ENCODE results near the gene CIDEB.

CIDEB gene

DNA sequence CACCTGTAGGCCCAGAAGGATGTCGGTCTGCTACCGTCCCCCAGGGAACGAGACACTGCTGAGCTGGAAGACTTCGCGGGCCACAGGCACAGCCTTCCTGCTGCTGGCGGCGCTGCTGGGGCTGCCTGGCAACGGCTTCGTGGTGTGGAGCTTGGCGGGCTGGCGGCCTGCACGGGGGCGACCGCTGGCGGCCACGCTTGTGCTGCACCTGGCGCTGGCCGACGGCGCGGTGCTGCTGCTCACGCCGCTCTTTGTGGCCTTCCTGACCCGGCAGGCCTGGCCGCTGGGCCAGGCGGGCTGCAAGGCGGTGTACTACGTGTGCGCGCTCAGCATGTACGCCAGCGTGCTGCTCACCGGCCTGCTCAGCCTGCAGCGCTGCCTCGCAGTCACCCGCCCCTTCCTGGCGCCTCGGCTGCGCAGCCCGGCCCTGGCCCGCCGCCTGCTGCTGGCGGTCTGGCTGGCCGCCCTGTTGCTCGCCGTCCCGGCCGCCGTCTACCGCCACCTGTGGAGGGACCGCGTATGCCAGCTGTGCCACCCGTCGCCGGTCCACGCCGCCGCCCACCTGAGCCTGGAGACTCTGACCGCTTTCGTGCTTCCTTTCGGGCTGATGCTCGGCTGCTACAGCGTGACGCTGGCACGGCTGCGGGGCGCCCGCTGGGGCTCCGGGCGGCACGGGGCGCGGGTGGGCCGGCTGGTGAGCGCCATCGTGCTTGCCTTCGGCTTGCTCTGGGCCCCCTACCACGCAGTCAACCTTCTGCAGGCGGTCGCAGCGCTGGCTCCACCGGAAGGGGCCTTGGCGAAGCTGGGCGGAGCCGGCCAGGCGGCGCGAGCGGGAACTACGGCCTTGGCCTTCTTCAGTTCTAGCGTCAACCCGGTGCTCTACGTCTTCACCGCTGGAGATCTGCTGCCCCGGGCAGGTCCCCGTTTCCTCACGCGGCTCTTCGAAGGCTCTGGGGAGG, 3.1 kb upstream of the CIDEB start, which contains the start of gene LTB4R:
Gene LTB4R, plus strand, starts transcription at position 857 of the 959 bp plus-strand sequence. CDS start 4,150 bp downstream, outside the sequence.
- H3K4me2 ChIP-seq (ENCODE audit: low read depth, low read length, poor library complexity, severe bottlenecking) = peak within 1 kb of the TSS; percentile 44
- no peaks in the 10 kb centered on the region for H3K79me2 ChIP-seq (ENCODE audit: insufficient read depth, low read length)
- H3K27ac ChIP-seq (ENCODE audit: low read depth, low read length) = peak within 1 kb of the TSS; percentile 51
- TF ChIP-seq, protein P1, sequence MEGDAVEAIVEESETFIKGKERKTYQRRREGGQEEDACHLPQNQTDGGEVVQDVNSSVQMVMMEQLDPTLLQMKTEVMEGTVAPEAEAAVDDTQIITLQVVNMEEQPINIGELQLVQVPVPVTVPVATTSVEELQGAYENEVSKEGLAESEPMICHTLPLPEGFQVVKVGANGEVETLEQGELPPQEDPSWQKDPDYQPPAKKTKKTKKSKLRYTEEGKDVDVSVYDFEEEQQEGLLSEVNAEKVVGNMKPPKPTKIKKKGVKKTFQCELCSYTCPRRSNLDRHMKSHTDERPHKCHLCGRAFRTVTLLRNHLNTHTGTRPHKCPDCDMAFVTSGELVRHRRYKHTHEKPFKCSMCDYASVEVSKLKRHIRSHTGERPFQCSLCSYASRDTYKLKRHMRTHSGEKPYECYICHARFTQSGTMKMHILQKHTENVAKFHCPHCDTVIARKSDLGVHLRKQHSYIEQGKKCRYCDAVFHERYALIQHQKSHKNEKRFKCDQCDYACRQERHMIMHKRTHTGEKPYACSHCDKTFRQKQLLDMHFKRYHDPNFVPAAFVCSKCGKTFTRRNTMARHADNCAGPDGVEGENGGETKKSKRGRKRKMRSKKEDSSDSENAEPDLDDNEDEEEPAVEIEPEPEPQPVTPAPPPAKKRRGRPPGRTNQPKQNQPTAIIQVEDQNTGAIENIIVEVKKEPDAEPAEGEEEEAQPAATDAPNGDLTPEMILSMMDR (IDR thresholded peaks at IDR 0.05; ENCODE audit: insufficient read depth, low read length, poor library complexity, severe bottlenecking) = no peak
- no peak for TF ChIP-seq EZH2phosphoT487 (conservative IDR thresholded peaks at IDR 0.05; ENCODE audit: low read length)
- H3K9me3 ChIP-seq (ENCODE audit: insufficient read depth, low read length) = no peaks in the 10 kb centered on the region
- peak within 1 kb of the TSS; percentile 23 for H3K4me3 ChIP-seq (ENCODE audit: insufficient read depth, low read length, poor library complexity, severe bottlenecking)
- peak within 1 kb of the TSS; percentile 44 for H3K9ac ChIP-seq (ENCODE audit: low read length)
- H4K20me1 ChIP-seq (ENCODE audit: low read depth, low read length) = no peaks in the 10 kb centered on the region
- H2AFZ ChIP-seq (ENCODE audit: low read depth, low read length, severe bottlenecking) = peak within 1 kb of the TSS; percentile 10
- no peaks in the 10 kb centered on the region for H3K36me3 ChIP-seq (ENCODE audit: low read length)
- H3F3A ChIP-seq (ENCODE audit: insufficient read depth) = no peaks in the 10 kb centered on the region
- H3K9me2 ChIP-seq (replicated peaks; ENCODE audit: insufficient read depth, low read length) = no peaks in the 10 kb centered on the region
- no peaks in the 10 kb centered on the region for H3K27me3 ChIP-seq (ENCODE audit: low read length)

DNA sequence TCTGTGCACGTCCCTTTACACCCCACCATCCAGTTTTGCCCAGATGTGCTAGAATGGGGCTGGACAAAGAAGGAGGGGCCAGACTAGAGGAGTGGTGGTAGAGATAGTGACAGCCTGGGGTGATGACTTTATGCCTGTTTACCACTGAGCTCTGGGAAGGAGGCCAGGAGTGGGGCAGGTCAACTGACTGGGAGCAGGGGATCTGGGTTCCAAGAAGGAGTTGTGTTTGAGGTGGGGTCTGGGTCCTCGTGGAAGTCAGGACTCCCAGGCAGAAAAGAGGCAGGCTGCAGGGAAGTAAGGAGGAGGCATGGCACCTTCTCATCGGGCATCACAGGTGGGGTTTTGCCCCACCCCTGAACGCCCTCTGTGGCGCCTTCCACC, 2.5 kb upstream of the CIDEB start:
- Histone ChIP-seq H4K20me1 (ENCODE audit: low read depth, low read length) (no peaks in the 10 kb centered on the region), H3K27ac (ENCODE audit: low read depth, low read length) (peak overlapping the region; percentile 51), H3K9me3 (ENCODE audit: insufficient read depth, low read length) (no peaks in the 10 kb centered on the region), H3F3A (ENCODE audit: insufficient read depth) (no peaks in the 10 kb centered on the region), H3K4me3 (ENCODE audit: insufficient read depth, low read length, poor library complexity, severe bottlenecking) (no peak overlapping the region), H3K36me3 (ENCODE audit: low read length) (no peaks in the 10 kb centered on the region), H3K79me2 (ENCODE audit: insufficient read depth, low read length) (no peaks in the 10 kb centered on the region), H2AFZ (ENCODE audit: low read depth, low read length, severe bottlenecking) (no peak overlapping the region), H3K9me2 (replicated peaks; ENCODE audit: insufficient read depth, low read length) (no peaks in the 10 kb centered on the region), H3K9ac (ENCODE audit: low read length) (peak overlapping the region; percentile 44), H3K4me2 (ENCODE audit: low read depth, low read length, poor library complexity, severe bottlenecking) (peak overlapping the region; percentile 44), H3K27me3 (ENCODE audit: low read length) (no peaks in the 10 kb centered on the region)
- no peak for TF ChIP-seq EZH2phosphoT487 (conservative IDR thresholded peaks at IDR 0.05; ENCODE audit: low read length)
- TF ChIP-seq, protein P1 (IDR thresholded peaks at IDR 0.05; ENCODE audit: insufficient read depth, low read length, poor library complexity, severe bottlenecking) = no peak

DNA sequence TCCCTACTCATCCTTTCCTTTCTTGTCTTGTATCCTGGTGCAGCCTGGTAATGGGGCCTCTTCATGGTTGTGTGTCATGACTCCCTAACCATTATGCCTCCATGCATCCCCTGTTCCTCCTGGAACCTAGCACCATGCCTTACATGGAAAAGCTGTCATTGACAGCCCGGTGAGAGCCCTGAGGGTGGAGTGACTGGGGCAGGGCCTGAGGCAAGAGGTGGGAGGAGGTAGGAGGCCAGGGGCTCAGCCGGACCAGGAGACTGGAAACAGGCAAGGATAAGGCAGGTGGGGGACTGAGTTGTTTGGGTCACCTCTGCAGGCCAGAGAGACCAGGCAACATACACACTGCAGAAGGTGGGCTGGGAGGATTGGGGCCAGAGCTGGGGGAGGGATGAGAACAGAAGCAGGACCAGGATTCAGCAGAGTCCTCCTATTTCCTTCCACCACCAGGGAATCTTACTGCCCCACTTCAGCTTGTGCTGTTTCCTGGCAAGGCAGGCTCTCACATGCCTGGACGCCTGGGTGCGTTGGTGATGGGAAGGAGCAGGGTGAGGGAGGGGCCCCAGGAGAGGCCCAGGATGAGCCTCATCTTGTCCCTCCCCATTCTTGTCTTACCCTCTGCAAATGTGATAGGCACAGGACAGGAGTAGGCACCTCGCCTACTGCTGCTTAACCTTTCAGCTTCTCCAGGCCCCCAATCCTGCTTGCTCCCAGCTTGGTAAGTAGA, 1.9 kb upstream of the CIDEB start, which contains the start of gene LTB4R2:
Gene LTB4R2, plus strand, starts transcription at position 603 of the 727 bp plus-strand sequence. CDS start 525 bp downstream, outside the sequence.
- no peak for TF ChIP-seq EZH2phosphoT487 (conservative IDR thresholded peaks at IDR 0.05; ENCODE audit: low read length)
- TF ChIP-seq, protein P1 (IDR thresholded peaks at IDR 0.05; ENCODE audit: insufficient read depth, low read length, poor library complexity, severe bottlenecking) = no peak
- Histone ChIP-seq H4K20me1 (ENCODE audit: low read depth, low read length) (no peaks in the 10 kb centered on the region), H3K27me3 (ENCODE audit: low read length) (no peaks in the 10 kb centered on the region), H3K9ac (ENCODE audit: low read length) (peak within 1 kb of the TSS; percentile 44), H3K9me3 (ENCODE audit: insufficient read depth, low read length) (no peaks in the 10 kb centered on the region), H3K79me2 (ENCODE audit: insufficient read depth, low read length) (no peaks in the 10 kb centered on the region), H3K36me3 (ENCODE audit: low read length) (no peaks in the 10 kb centered on the region), H3K4me2 (ENCODE audit: low read depth, low read length, poor library complexity, severe bottlenecking) (peak within 1 kb of the TSS; percentile 44), H3K9me2 (replicated peaks; ENCODE audit: insufficient read depth, low read length) (no peaks in the 10 kb centered on the region), H3K4me3 (ENCODE audit: insufficient read depth, low read length, poor library complexity, severe bottlenecking) (peak within 1 kb of the TSS; percentile 23), H3K27ac (ENCODE audit: low read depth, low read length) (peak within 1 kb of the TSS; percentile 51), H3F3A (ENCODE audit: insufficient read depth) (no peaks in the 10 kb centered on the region), H2AFZ (ENCODE audit: low read depth, low read length, severe bottlenecking) (peak within 1 kb of the TSS; percentile 10)
